Forelimb muscle (tissue), 1 donor: ENCODE measurements around the gene ISG20. TPM values are rescaled to one million over a fixed set of nuclear protein-coding genes. Genes with fewer than 3 reads are reported as not detected.

Experiments
- DNase-seq: peaks from one replicate; pipeline ENCODE4 v3.0.0-alpha.2; 2013; ENCODE audit warnings: low read depth
- polyA plus RNA-seq: library from polyadenylated mRNA; unstranded; fragments of 120-200 nt; gene quantifications from one replicate; pipeline ENCODE4 v1.2.1, GENCODE V29; 2013; ENCODE audit not compliant: insufficient read length

The ISG20 gene
- polyA plus RNA-seq, 1 donor: 0.62 TPM

DNA sequence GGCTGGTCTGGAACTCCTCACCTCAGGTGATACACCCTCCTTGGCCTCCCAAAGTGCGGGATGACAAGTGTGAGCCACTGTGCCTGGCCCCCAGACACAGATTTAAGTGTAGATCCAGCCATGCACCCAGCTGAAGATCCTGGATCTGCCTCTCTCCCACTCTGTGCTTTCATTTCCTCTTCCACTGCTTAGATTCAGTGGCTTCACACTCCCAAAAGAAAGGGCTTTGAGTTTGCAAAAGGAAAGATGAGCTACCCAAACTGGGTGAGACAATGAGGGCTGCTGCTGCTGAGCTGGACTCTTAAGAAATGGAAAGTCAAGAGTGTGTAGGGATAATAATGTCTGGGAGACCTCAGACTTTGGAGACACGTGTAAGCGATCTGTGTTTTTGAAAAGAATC lies 45.5 kb downstream of the ISG20 start:
- DNase-seq: no peak

DNA sequence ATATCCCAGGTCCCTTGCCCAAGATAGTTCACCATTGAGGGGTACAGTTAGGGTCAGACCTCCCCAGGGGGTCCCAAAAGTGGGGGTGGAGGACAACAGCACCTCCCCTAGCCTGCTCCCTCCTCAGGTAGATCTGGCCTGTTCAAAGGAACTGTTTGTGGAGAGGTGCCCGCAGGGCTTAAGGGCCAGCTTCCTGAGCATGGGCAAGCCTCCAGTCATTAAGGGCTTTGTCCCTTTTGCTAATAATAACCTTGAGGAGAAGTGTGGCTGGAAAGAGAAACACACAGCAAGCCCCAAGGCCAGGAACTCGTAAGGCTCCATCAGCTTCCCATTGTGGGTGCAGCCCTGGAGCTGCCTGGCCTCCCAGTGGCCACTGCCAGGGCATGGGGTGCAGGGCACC lies 47.4 kb downstream of the ISG20 start:
- DNase-seq: no peak

DNA sequence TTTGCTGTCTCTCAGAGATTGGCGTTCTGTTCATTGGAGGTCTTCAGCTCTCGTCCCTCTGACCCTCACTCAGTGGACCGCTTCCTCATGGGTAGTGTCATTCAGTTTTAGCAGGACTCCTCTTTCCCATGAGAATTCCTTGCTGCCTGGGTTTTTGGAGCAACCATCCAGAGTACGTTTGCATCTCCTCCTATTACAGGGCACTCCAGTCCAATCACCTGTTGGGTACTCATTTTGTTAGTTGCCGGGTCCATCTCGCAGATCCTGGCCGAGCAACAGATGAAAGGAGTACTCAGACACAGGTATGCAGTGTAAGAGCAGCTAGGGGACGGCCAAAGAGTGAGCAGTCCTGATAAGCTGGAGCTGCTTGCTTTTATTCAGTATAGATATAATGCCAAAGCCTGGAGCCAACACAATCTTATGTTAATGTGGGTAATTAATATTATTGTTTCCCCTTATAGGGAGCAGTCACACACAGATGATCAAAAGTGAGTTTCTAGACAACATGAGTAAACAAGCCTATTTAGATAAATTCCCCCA lies 49.6 kb downstream of the ISG20 start:
- no peak for DNase-seq

DNA sequence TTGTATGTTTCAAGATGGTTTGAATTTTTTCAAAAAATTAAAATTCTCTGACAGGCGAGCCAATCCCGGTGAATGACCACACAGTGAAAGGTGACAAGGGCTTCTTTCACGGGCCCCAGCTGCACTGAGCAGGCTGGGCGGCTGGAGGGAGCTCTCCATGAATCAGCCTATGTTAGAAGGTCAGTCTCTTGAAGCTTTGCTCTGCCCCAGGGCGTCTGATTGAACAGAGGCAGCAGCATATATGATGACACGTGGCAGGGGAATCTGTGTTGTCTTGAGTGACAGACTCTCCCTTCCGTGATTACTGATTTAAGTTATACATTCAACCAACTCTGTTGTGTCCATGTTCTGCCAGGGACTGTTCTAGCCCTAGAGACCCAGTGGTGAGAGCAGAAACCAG lies 51.5 kb downstream of the ISG20 start:
- DNase-seq: no peak

DNA sequence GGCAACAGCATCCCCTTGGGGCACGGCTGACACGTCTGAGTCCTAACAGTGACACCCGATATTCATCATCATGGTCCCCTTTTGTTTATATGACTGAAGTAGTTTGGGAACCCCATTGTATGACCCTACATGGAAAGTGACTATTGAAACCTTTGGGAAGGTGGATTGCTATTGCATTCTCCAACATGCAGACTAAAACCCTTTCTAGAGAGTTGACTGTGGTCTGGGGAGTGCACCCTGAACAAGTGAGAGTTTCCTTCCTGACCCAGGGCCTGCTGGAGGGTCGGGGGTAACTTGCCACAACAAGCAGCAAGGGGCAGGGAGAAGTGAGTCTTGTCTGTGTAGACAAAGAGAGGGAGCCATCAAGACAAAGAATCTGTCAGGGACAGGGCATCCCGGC lies 54.4 kb downstream of the ISG20 start:
- DNase-seq: no peak

DNA sequence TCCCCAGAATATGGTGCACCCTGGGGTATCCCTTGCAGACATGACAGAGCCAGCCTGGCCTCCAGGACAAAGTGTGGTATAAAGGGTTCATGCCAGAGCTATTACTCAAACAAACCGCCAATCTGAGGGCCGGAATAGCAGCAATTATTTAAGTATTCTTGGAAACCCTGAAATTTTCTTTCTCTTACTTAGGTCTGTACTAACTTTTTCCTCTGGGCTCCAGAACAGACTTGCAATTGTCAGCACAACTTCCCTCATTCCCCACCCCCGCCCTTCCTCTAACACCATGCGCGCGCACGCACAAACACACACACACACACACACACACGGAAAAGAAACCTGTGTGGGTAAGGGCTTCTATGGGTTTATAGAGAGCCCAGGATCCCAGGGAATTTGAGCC lies 56.3 kb downstream of the ISG20 start:
- no peak for DNase-seq

DNA sequence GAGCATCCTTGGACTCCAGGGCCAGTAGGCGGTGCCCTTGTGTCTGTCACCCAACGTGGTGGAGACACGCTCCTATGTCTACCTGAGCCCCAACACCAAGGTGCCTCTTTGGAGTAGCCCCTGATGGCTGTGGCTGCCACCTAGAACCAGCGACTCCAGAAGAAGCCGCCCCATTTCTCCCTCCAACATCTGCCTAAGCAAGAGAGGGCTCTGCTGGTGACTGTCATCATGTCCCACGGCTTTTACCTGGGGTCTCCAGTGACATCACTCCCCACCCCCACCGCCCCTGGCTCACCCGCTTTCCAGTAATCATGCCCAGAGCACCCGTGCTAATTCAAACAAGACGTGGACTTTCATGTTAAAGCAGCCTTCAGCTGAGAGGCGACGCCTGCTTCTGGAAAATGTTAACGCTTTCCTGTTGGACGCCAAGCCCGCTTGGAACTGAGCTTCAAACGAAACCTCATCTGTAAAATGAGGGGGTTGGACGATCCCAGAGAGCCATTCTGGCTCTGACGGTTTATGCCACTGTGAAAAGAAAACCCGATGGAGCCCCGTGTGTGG lies 57.0 kb downstream of the ISG20 start:
- no peak for DNase-seq

DNA sequence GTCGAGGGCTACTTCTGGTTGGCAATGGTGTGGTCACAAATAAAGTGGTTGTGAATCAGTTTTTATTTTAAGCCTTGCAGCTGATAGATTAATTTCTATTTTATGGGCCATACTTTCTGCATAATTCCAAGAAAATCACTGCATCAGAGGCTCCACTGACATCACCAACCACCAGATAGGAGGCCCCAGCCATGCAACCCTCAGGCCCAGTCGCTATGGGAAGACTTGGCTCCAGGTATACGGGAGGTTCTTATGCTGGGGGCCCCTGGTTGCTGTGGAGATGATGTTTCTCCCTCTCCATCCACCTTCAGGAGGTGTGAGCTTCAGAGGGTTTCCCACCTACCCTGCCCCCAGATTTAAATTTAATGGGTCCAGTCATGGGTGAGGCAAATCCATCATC lies 57.4 kb downstream of the ISG20 start:
- DNase-seq: no peak

DNA sequence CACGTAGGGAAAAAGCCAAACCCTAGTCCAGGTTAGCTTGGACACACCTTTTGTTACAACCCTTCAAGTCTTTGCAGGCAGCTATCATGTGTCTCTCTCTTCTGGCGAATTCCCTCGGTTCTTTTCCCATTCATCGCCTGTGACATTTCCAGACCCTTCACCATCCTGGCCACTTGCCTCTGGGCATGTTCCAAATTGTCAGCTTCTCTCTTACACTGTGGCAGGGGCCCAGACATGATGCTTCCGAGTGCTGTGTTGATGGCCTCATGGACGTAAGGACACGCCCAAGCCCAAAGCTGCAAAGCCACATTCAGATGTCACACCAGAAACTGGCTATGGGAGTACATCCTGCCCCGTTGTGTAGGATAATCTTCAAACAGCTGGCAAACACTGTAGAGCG lies 58.5 kb downstream of the ISG20 start:
- no peak for DNase-seq

DNA sequence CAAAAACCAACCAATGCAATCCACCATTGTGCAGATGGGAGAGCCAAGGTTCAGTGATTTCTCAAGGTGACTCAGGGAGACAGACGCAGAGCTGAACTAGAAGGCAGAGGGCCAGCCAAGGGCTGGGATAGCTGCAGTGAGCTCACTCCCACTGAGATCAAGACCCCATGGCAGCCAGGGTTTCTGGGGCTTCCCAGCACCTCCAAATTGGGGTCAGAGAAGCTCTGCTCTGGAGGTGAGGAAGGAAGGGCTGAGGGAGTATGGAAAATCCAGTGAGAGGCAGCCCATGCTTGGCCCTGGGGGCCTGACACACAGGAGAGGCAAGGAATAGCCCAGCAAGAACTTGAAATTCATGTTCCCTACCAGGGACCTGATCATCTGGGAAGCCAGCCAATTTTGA lies 61.0 kb downstream of the ISG20 start:
- DNase-seq: no peak

DNA sequence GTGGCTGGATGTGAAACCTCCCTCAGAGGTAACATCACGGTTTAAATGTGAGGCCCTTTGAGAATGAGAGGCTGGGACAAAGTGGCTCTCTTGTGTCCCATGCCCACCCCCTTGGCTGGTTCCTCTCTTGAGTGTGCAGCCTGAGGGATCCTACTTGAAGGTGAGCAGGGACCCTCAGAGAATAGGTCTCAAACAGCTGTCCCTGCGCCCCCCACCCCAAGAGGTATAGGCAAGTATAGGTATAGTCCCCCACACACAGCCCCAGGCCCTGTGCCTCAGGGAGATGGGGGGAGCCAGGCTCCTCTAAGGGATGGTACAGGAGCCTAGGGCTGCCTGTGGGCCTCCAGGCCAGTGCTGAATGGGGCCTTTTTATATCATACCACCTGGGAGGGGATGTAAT lies 61.9 kb downstream of the ISG20 start:
- DNase-seq: no peak

DNA sequence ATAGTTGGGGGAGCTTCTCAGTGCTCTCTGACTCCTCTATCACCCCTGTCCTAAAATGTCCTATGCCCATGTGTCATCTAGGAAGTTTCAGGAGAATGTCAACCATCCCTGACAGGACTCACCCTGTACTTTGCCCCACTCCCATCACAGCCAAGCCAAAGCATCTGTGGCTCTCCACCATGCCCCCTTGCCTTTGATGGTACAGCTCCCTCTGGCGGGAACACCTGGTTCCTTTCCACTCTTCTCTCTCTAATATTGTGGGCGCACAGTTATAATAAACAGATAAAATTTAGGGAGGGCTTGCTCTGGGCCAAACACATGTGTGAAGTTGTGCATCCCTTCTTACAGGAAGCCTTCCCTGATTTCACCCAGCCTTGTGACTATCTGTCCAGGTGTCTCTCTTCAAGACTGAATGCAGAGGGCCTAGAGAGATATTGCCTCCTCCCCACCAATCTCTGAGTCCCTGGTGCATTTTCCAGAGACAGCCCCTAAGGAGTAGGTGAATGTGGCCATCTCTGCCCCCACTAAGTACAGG lies 62.8 kb downstream of the ISG20 start:
- DNase-seq: no peak

DNA sequence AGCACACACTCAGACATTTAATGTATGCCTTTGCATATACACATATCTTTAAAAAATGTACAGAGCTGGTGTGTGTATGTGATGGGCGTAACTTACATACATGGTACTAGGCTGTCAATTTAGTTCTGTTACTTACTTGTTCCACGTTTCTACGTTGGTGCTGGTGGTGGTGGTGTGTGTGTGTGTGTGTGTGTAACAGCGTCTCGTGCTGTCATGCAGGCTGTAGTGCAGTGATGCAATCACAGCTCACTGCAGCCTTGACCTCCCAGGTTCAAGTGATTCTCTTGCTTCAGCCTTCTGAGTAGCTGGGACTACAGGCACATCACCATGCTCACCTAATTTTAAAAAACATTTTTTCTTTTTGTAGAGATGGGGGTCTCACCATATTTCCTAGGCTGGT lies 64.2 kb downstream of the ISG20 start:
- DNase-seq: no peak

DNA sequence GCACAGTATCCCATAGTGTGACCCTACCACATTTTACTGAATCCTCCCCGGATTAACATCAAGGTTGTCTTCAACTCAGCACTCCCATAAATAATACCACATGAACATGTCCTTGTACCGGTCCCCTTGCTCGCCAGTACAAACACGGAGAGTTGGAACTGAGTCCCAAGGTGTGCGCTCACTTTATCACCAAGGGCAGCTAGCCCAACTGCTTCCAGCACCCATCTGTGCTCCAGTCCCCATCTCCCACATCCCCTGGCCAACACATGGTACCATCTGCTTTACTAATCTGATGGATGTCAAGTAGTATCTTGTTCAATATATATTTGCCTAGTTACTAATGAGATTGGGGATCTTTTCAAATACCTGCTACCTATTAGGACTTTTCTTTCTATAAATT lies 64.7 kb downstream of the ISG20 start:
- DNase-seq: no peak

DNA sequence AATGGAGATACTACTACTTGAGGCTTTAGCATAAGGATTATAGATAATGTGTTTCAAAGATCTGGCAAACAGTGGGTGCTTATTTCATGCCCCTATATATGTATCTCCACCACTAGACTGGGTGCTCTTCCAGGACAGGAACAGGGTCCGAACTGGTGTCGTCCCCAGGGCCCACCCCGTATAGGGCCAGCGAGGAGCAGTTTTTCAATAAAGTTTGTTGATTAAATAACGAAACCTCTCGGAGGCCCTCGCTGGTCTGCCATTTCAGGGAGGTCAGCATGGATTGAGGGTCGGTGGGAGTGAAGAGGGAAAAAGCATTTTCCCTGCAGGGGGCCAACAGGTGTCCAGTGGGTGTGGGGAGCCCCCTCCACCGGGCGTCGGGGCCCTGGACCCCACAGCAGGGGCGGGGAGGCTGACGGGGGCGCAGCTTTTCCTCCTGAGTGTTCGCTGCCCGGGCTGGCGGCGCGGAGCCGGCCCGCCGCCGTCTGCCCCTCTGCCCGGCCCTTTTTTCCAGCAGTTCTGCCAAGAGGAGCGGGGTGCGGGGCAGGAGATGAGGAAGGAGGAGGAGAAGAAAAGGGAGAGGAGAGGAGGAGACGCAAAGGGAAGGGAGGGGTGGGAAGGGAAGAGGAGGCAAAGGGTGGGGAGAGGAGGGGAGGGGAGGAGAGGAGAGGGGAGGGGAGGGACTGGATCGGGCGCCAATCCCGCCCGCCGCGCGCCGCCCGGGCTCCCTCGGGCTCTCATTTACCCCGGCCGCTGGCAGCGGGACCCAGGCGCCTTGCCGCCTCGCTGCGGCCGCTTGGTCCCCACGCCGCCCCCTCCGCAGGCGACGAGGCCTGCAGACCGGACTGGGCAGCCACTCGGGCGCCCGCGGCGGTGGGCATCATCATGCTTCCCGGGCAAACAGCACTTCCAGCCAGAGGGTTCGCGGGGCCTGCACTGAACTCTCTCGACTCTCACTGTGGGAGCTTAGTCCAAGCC lies 66.3 kb downstream of the ISG20 start:
- DNase-seq: peak; percentile 14

DNA sequence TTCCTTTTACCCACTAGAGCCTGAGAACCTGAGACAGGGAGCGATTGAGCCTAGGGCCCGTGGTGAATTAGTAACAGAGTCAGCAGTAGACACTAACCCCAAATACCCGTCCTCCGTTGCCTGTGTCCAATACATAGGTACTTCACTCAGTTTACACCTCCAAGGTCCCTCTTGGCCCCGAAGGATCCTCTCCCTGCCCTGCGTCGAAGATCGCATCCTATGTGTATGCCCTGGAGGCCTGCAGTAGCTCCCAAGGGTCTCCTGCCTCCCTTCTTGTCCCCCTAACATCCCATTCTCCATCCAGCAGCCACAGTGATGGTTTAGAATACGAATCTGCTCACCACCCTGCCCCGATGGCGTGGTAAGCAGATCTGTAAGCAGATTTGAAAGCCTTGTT lies 67.0 kb downstream of the ISG20 start:
- DNase-seq: no peak

Other genes with a start within 250 kb of the ISG20 start
- 22.2 TPM for gene MRPL46, start 171.6 kb upstream of the ISG20 start, polyA plus RNA-seq
- gene MRPS11, start 171.3 kb upstream of the ISG20 start, polyA plus RNA-seq: 42.7 TPM
- 8.7 TPM for gene DET1, start 92.3 kb upstream of the ISG20 start, polyA plus RNA-seq
- gene AEN, start 17.7 kb upstream of the ISG20 start, polyA plus RNA-seq: 4.9 TPM
- 4.1 TPM for gene ACAN, start 164.4 kb downstream of the ISG20 start, polyA plus RNA-seq